Testis (tissue), 2 donors: ENCODE data around the gene CD8B.

ENCODE experiments used
- POLR2A ChIP-seq: fragments of 450-650 bp; IDR thresholded peaks from one replicate; pipeline ENCODE4 v1.6.1; 2017; ENCODE audit warnings: antibody characterized with exemption, mild to moderate bottlenecking, moderate library complexity
- TF ChIP-seq, protein P1 (sequence below), 3 experiments: fragments of 450-650 bp in 2 of 3; fragments of 200-600 bp in 1 of 3; sonication (generic) in 1 of 3; IDR thresholded peaks; one replicate each; pipeline ENCODE4 v1.5.1; 2016 to 2019; ENCODE audit warnings: antibody characterized with exemption in 3 of 3, mild to moderate bottlenecking in 2 of 3, moderate library complexity in 1 of 3

DNA sequence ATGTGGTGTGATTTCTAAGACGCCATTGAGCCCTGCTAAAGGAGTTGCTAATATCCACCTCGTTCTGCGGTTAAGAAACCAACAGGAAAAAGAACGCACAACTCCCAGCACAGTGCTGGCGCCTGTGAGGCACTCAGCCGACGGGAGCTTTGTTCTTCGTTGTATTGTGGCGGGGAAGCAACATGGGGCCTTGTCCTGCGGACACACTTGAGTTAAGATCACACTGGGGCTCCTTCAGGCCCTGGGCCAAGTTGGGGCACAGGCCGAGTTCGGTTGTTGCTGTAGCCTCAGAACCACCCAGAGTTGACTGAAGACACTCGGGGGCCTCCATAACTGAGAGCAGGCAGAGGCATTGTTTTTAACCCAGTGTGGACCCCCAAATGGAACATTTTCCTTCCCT, 40.4 kb downstream of the CD8B start:
- TF ChIP-seq, protein P1, sequence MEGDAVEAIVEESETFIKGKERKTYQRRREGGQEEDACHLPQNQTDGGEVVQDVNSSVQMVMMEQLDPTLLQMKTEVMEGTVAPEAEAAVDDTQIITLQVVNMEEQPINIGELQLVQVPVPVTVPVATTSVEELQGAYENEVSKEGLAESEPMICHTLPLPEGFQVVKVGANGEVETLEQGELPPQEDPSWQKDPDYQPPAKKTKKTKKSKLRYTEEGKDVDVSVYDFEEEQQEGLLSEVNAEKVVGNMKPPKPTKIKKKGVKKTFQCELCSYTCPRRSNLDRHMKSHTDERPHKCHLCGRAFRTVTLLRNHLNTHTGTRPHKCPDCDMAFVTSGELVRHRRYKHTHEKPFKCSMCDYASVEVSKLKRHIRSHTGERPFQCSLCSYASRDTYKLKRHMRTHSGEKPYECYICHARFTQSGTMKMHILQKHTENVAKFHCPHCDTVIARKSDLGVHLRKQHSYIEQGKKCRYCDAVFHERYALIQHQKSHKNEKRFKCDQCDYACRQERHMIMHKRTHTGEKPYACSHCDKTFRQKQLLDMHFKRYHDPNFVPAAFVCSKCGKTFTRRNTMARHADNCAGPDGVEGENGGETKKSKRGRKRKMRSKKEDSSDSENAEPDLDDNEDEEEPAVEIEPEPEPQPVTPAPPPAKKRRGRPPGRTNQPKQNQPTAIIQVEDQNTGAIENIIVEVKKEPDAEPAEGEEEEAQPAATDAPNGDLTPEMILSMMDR (IDR thresholded peaks at IDR 0.05) = no peak
- no peak for TF ChIP-seq POLR2A
